ENCODE results near the gene SMAD7. TPM values are rescaled to one million over a fixed set of nuclear protein-coding genes. Genes with fewer than 3 reads are reported as not detected.

Gene SMAD7
- total RNA-seq, 1 experiment from 2014 or later, result 64.5 TPM

DNA sequence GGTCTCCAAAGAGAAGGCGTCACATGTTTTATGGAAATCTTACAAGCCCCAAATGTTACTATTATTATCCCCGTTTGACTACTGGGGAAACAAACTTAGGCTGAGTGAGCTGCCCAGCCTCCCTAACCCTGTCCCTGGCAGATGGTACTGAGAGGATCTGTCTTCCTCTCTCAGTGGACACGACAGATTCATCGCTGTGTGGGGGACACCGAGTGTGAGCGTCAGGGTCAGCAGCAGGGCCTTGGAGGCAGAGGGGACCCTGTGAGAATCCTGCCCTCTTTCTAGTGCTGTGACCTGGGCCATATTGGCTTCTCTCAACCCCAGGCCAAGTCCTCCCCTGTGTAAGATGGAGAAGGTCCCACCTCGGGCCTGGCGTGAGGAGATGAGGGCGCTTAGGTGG is 27.1 kb upstream of the SMAD7 start:
- no peak for DNase-seq (ENCODE audit: low read depth in 1 of 2, low spot score in 2 of 2)
- no peak overlapping the region for H3K27ac ChIP-seq
- no peaks in the 10 kb centered on the region for H3K9me3 ChIP-seq (replicated peaks)
- H3K4me1 ChIP-seq (replicated peaks), result peaks cover 72% of the 10 kb centered on the region
- H3K36me3 ChIP-seq, result no peaks in the 10 kb centered on the region
- H3K4me3 ChIP-seq, result no peak overlapping the region
- H3K27me3 ChIP-seq (replicated peaks), result no peaks in the 10 kb centered on the region

DNA sequence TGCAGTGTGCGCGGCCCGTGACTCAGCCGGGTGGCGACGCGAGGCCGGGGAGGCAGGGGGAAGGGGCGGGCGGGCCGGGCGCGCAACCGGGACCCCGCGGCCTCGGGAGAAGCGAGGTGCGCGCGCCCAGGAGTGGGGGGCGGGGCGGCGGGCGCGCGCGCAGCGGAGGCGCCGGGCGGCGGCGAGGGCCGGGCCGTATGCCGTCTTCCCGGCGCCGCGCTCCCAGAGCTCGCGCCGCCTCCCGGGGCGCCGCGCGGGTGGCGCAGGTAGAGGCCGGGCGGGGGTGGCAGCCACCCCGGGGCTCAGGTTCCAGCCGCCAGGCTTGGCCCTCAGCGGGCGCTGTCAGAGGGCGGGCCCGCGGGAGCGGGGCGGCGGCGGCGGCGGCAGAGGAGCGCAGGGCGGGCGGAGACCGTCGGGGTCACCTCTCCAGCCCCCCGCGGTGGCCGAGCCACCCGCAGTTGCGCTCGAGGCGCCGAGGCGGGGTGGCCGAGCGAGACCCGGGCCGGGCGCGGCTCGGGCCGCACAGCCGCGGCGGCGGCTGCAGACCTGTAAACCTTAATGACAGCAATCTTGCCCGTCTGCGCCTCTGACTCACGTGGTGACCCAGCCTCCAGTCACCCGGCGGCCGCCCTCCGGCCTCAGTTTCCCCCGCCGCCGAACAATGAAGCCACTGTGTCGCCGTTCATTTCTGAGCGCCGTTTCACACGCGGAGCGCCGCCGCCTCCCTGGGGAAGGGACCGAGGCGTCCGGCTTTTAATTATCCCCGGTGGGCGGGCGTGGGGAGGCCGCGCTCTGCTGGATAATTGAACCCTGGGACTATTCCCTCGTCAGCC is 25.3 kb upstream of the SMAD7 start:
- Histone ChIP-seq H3K9me3 (replicated peaks) (no peaks in the 10 kb centered on the region), H3K27ac (peak overlapping the region; percentile 90), H3K27me3 (replicated peaks) (no peaks in the 10 kb centered on the region), H3K36me3 (no peaks in the 10 kb centered on the region), H3K4me3 (peak overlapping the region; percentile 47), H3K4me1 (replicated peaks) (peaks cover 53% of the 10 kb centered on the region)
- peak; percentile 77 to 90 for DNase-seq (ENCODE audit: low read depth in 1 of 2, low spot score in 2 of 2)

DNA sequence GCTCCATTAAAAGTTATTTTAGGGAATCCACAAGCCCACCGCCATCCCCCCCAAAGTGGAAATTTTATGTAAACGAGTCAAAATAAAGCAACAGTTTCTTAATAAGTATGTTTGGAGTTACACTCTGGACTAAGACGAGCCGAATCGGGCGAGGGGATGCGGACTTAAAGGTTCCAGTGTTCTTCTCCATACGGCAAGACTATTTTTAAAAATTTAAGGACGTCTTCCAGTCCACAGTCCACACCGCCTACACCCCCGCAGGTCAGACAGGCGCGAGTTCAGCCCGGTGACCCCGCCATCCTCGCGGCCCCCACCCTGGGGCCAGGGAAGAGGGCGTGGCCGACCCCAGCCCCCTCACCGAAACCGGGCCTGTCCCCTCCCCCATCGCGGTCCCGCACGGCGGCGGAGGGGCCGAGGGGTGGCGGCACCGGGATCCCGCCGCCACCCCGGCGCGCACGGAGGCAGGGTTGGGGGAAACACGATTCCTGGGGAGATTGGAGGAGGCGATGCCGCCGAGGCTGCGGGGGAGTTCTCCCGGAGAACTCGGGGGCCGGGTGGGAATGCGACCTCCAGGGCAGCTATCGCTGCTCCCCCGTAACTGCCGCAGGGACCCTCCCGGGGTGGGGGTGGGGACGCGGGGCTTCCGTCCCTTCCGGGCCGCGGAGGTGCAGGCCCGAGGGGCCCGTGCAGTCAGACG is 24.5 kb upstream of the SMAD7 start:
- Histone ChIP-seq H3K27ac (peak overlapping the region; percentile 90), H3K27me3 (replicated peaks) (no peaks in the 10 kb centered on the region), H3K4me3 (peak overlapping the region; percentile 47), H3K36me3 (no peaks in the 10 kb centered on the region), H3K9me3 (replicated peaks) (no peaks in the 10 kb centered on the region), H3K4me1 (replicated peaks) (peaks cover 47% of the 10 kb centered on the region)
- no peak for DNase-seq (ENCODE audit: low read depth in 1 of 2, low spot score in 2 of 2)

DNA sequence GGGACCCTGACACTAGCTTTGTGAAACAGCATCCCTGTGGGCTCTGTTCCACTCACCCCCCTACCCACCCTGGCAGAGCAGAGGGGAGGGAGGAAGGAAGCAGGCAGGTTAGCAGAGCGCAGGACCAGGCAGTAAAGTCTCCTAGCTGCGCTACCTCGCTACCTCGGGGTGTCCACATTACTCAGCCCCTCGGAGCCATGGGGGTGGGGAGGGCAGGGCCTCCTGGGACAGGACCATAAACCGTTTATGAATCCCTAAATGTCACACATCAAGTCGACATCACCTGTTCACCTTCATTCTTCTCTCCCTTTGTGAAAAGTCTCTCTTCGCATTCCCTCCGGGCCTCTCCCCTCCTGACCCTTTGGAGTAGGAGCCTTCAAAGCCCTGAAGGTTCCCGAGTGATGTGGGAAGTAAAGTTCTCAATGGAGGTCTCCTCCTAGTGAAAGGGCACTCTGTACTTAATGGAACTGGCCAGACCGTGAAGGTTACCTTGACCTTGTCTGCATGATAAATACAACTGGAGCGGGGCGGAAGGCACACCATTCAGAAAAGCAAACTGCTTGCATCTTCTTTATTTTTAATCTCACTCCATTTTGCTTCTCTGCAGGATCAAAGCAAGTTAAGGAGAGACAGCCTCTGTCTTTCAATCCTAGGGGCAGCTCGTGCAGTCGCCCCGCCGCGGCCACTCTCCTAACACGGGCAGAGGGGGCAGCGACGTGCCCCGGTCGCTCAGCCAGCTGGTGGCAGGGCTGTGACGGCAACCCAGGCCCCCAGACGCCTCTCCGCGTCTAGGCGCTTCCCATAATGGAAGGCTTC is 23.7 kb upstream of the SMAD7 start:
- H3K27ac ChIP-seq, result no peak overlapping the region
- DNase-seq (ENCODE audit: low read depth in 1 of 2, low spot score in 2 of 2), result no peak
- H3K4me3 ChIP-seq, result no peak overlapping the region
- H3K9me3 ChIP-seq (replicated peaks), result no peaks in the 10 kb centered on the region
- no peaks in the 10 kb centered on the region for H3K27me3 ChIP-seq (replicated peaks)
- H3K36me3 ChIP-seq, result no peaks in the 10 kb centered on the region
- peaks cover 40% of the 10 kb centered on the region for H3K4me1 ChIP-seq (replicated peaks)

DNA sequence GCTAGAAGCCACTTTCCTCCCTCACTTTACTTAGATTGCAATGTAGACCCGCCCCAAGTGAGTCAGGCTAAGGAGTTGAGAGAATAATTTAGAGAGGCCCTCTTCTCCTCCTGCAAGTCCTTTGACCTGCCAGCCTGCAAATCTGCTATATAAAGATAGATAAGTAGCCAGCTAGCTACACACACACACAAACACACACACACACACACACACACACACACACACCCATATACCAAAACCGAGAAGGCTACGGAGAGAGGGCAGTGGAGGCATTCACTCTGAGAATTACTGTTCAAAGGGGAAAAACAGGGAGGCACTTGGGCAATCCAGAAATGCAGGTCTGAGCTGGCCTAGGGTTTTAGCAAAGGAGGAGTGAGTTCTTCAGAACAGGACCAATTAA is 23.0 kb upstream of the SMAD7 start:
- H3K9me3 ChIP-seq (replicated peaks), result no peaks in the 10 kb centered on the region
- no peak for DNase-seq (ENCODE audit: low read depth in 1 of 2, low spot score in 2 of 2)
- no peak overlapping the region for H3K27ac ChIP-seq
- no peaks in the 10 kb centered on the region for H3K36me3 ChIP-seq
- H3K4me1 ChIP-seq (replicated peaks), result peaks cover 38% of the 10 kb centered on the region
- no peak overlapping the region for H3K4me3 ChIP-seq
- no peaks in the 10 kb centered on the region for H3K27me3 ChIP-seq (replicated peaks)

DNA sequence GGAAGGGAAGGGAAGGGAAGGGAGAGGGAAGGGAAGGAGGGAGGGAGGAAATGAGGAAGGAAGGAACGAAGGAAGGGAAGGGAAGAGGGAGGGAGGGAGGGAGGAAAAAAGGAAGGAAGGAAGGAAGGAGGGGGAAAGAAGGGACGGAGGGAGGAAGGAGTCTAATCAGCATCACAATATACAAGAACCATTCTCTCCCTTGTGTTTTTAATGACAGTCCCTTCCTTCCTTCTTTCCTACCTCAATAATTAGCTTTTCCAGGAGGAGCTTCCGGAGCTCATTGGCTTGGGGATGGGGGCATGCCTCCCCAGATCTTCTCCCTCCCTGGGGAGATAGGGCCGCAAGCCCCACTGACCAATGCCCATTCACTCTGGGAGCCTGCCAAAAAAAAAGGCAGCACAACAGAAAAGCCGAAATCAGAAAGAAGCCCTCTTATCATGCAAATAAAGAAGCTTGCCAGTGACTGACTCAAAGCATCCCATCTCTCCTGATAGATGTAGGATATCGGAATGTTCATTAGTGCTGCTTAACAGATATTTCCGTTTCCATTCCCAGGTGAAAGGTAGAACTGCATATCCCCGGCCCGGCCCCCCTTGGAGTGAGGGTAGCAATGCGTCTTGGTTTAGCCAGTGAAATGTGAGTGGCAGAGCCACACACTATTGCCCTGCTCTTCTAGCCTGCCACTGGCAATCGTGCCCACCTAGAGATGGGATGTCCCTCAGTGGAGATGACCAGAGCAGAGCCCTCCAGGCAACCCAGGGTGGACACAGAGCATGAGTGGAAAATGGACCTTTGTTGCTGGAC is 17.8 kb upstream of the SMAD7 start:
- Histone ChIP-seq H3K4me3 (no peak overlapping the region), H3K27me3 (replicated peaks) (no peaks in the 10 kb centered on the region), H3K4me1 (replicated peaks) (peaks cover 3% of the 10 kb centered on the region), H3K9me3 (replicated peaks) (no peaks in the 10 kb centered on the region), H3K36me3 (no peaks in the 10 kb centered on the region), H3K27ac (no peak overlapping the region)
- no peak for DNase-seq (ENCODE audit: low read depth in 1 of 2, low spot score in 2 of 2)

DNA sequence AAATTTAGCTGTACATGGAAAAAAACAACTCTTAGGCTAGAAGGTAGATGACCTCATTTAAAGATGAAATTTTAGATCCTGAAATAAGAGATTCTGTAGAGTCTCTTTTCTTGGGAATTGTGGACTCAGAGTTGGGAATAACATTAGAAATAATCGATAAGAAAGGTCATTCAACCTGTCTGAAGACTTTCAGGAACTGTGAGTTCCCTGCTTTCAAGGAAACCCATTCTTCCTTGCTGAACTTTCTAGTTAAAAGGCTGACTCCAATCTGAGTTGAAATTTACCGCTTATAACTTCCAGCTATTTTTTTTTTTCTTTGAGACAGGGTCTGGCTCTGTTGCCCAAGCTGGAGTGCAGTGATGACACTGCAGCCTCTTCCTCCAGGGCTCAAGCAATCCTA is 16.8 kb upstream of the SMAD7 start:
- DNase-seq (ENCODE audit: low read depth in 1 of 2, low spot score in 2 of 2), result no peak
- Histone ChIP-seq H3K4me3 (no peak overlapping the region), H3K27me3 (replicated peaks) (no peaks in the 10 kb centered on the region), H3K27ac (no peak overlapping the region), H3K9me3 (replicated peaks) (no peaks in the 10 kb centered on the region), H3K36me3 (no peaks in the 10 kb centered on the region), H3K4me1 (replicated peaks) (no peaks in the 10 kb centered on the region; the same call in 1 of the 2 replicates)

DNA sequence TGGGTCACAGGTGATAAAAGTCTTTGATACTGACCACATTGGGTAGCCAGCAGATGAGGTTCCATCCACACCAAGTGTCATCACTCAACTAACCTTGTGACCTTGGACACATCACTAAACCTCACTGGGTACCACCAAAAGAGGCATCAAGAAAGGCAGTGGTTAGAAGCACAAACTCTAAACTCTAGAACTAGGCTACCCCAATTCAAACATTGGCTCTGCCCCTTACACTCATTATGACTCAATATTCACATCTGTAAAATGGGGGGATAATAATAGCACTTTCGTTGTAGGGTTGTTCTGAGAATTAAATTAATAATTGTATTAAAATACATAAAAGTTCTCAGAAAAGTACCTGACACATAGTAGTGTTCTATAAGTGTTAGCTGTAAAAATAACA is 15.8 kb upstream of the SMAD7 start:
- Histone ChIP-seq H3K27ac (no peak overlapping the region), H3K4me1 (replicated peaks) (peaks cover 8% of the 10 kb centered on the region), H3K9me3 (replicated peaks) (no peaks in the 10 kb centered on the region), H3K27me3 (replicated peaks) (no peaks in the 10 kb centered on the region), H3K4me3 (no peak overlapping the region), H3K36me3 (no peaks in the 10 kb centered on the region)
- no peak for DNase-seq (ENCODE audit: low read depth in 1 of 2, low spot score in 2 of 2)

DNA sequence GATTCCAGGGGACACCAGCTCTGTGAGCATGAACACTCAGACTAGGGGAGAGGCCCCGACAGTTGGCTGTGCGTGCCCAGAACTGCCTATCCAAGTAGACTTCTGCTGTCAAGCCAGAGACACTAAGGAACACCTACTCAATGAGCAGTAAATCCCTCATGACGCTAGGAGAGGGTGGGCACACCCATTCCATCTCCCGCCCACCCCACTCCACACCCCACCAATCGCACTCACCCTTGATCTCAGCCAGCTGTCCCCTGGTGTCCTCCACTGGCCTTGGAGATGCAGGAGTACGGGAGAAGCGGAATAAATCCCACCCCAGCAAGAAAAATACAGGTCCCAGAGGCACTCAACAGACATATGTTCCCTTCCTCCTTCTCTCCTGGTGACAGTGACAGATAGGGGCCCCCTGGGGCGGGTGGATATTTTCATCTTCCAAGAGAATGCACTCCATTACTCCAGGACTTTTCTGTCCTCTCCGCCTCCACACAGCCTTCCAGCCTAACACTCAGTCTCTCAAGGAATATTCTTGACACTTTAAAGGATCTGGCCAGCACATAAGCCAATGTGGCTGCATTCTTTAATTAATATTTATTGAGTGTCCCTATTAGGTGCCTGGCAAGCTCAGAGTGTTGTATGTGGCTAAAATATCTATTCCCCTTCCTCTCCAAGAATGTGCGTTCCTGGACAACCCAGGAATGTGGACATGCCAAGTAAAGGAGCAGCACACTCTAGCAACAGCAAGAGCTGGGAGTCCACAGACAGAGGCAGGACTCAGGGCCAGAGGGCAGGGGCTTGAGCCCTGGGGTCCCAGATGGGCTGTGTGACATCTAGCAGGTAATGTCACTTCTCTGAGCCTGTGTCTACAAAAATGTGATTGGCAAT is 13.1 kb upstream of the SMAD7 start:
- Histone ChIP-seq H3K9me3 (replicated peaks) (no peaks in the 10 kb centered on the region), H3K4me3 (no peak overlapping the region), H3K27ac (no peak overlapping the region), H3K36me3 (no peaks in the 10 kb centered on the region), H3K27me3 (replicated peaks) (no peaks in the 10 kb centered on the region), H3K4me1 (replicated peaks) (peaks cover 35% of the 10 kb centered on the region)
- no peak for DNase-seq (ENCODE audit: low read depth in 1 of 2, low spot score in 2 of 2)

DNA sequence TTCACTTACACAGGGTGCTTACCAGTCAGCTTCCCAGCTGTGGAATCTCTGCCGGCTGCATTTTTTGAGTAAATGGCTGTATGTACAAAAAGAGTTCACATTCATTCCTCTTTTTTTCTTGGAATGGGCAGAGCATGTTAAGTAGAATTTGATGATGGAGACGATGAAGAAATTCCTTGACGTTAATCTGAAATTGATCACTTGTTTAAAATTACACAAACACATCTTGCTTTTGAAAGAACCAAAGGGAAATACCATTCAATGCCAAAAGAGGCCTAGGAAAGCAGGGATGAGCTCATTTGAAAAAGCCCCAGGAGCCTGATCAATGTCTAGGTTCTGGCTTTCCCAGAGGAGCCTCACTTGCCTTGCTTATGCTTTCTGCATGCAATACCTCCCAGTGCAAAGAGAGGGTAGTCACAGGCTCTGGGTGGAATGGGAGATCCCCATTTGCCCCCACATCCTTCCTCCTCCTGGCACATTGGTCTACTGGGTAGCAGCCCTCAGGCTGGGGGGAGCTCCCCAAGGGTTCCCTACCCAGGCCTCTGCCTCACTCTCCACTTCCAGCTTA is 12.3 kb upstream of the SMAD7 start:
- Histone ChIP-seq H3K27ac (no peak overlapping the region), H3K27me3 (replicated peaks) (no peaks in the 10 kb centered on the region), H3K4me3 (no peak overlapping the region), H3K9me3 (replicated peaks) (no peaks in the 10 kb centered on the region), H3K36me3 (no peaks in the 10 kb centered on the region), H3K4me1 (replicated peaks) (peaks cover 41% of the 10 kb centered on the region)
- DNase-seq (ENCODE audit: low read depth in 1 of 2, low spot score in 2 of 2), result no peak

DNA sequence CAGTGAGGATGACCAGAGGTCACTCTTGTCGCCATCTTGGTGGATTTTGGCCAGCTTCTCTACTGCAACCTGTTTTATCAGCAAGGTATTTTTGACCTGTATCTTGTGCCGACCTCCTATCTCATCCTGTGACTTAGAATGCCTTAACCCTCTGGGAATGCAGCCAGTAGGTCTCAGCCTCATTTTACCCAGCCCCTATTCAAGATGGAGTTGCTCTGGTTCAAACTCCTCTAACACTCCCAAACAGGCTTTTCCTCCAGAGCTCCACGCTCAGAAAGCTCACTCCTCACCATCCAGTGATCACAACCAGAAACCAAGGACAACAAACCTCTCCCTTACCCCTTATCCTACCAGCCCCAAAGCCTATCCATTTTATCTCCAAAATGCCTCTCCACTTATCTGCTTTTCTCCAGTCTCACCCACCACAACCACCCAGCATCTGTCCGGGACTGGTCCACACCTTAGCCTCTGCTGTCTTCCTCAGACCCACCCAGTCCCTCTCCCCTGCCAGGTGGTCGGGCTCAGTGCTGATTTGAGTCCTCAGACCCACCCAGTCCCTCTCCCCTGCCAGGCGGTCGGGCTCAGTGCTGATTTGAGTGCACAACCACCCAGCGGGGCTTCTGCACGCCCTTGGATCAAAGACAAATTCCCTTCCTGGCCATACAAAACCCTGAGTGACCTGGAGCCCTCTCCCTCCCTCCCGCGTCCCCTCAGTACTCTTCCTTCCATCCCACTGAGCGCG is 11.7 kb upstream of the SMAD7 start:
- Histone ChIP-seq H3K27ac (no peak overlapping the region), H3K36me3 (no peaks in the 10 kb centered on the region), H3K9me3 (replicated peaks) (no peaks in the 10 kb centered on the region), H3K27me3 (replicated peaks) (no peaks in the 10 kb centered on the region), H3K4me1 (replicated peaks) (peaks cover 48% of the 10 kb centered on the region), H3K4me3 (no peak overlapping the region)
- no peak for DNase-seq (ENCODE audit: low read depth in 1 of 2, low spot score in 2 of 2)

DNA sequence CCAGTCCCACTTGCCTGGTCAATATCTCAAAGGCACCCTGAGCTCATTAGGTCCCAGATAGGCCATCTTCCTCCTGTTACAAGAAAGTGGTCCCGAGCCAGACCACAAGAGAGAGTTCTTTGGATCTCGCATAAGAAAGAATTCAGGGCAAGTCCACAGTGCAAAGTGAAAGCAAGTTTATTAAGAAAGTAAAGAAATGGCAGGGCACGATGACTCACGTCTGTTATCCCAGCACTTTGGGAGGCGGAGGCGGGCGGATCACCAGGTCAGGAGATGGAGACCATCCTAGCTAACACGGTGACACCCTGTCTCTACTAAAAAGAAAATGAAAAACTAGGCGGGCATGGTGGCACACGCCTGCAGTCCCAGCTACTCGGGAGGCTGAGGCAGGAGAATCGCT is 10.8 kb upstream of the SMAD7 start:
- H3K4me1 ChIP-seq (replicated peaks), result peaks cover 57% of the 10 kb centered on the region
- H3K36me3 ChIP-seq, result no peaks in the 10 kb centered on the region
- H3K9me3 ChIP-seq (replicated peaks), result no peaks in the 10 kb centered on the region
- DNase-seq (ENCODE audit: low read depth in 1 of 2, low spot score in 2 of 2), result peak; percentile 78
- no peaks in the 10 kb centered on the region for H3K27me3 ChIP-seq (replicated peaks)
- H3K27ac ChIP-seq, result peak overlapping the region; percentile 92
- peak overlapping the region; percentile 2; the same call in 1 of the 2 replicates for H3K4me3 ChIP-seq

Data from SJSA1 (cell line).